ENCODE data around the gene F2R.
"Not testable (repeated sequence)": the region's sequence is repeated elsewhere in the genome, so short reads cannot be mapped to it uniquely, and the experiment has no call there.

Gene F2R

DNA sequence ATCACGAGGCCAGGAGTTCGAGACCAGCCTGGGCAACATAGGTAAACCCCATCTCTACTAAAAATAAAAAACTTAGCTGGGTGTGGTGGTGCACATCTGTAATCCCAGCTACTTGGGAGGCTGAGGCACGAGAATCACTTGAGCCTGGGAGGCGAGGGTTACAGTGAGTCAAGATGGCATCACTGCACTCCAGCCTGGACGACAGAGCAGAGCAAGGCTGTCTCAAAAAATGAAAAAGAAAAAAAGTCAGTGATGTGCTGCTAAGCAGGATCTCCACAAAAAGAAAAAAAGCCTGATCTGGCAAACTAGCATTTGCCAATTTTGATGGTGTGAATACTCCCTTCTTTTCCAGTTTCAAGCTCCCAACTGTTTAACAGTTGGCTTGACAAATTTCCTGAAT is 21.9 kb downstream of the F2R start:
- Histone ChIP-seq H3K27me3 (ENCODE audit: low read depth) (no peaks in the 10 kb centered on the region), H3K9me3 (no peaks in the 10 kb centered on the region), H3K4me1 (no peaks in the 10 kb centered on the region; the same call in 1 of the 2 replicates), H3K36me3 (replicated peaks) (no peaks in the 10 kb centered on the region; the same call in 1 of the 2 replicates), H3K4me3 (no peak overlapping the region)
- in situ Hi-C loops (cut with MboI; ENCODE audit: low sequenced_read_pairs) = no loop called here
- no peak for DNase-seq (ENCODE audit: low spot score in 2 of 2)

GRCh38 chr5:76741506-76741905 is 25.6 kb downstream of the F2R start:
- H3K27me3 ChIP-seq (ENCODE audit: low read depth); H3K36me3 ChIP-seq (replicated peaks); H3K9me3 ChIP-seq; DNase-seq (ENCODE audit: low spot score in 2 of 2); H3K4me1 ChIP-seq; in situ Hi-C loops (cut with MboI; ENCODE audit: low sequenced_read_pairs); H3K4me3 ChIP-seq: not testable (repeated sequence)

DNA sequence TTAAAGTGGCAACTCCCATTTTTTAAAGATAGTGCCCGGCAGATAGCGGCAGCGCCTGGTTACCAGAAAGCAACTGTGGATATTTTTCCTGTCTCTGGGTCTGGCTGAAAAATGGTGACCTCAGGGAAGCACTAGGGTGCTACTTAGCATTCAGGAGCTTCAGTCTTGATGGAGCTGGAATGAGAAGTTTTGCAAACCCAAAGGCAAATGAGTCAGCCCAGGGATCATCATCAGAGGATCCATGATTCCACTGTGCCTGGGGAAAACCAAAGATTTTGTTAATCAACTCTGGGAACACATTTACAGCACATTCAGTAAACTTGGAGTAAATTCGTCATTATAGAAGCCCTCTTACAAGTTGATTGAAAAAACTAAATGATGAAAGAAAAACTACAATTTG is 26.7 kb downstream of the F2R start:
- Histone ChIP-seq H3K4me1 (no peaks in the 10 kb centered on the region), H3K36me3 (replicated peaks) (no peaks in the 10 kb centered on the region), H3K9me3 (no peaks in the 10 kb centered on the region), H3K27me3 (ENCODE audit: low read depth) (no peaks in the 10 kb centered on the region), H3K4me3 (no peak overlapping the region)
- no peak for DNase-seq (ENCODE audit: low spot score in 2 of 2)
- in situ Hi-C loops (cut with MboI; ENCODE audit: low sequenced_read_pairs) = no loop called here

- in situ Hi-C loops (cut with MboI; ENCODE audit: low sequenced_read_pairs) = no loop called here
- Histone ChIP-seq H3K4me1 (no peaks in the 10 kb centered on the region), H3K27me3 (ENCODE audit: low read depth) (no peaks in the 10 kb centered on the region), H3K36me3 (replicated peaks) (no peaks in the 10 kb centered on the region), H3K4me3 (no peak overlapping the region), H3K9me3 (no peaks in the 10 kb centered on the region)
- no peak for DNase-seq (ENCODE audit: low spot score in 2 of 2)
Measured at GRCh38 chr5:76744632-76745031, 28.7 kb downstream of the F2R start.

- Histone ChIP-seq H3K27me3 (ENCODE audit: low read depth) (no peaks in the 10 kb centered on the region), H3K9me3 (no peaks in the 10 kb centered on the region), H3K4me1 (no peaks in the 10 kb centered on the region), H3K36me3 (replicated peaks) (no peaks in the 10 kb centered on the region), H3K4me3 (no peak overlapping the region)
- in situ Hi-C loops (cut with MboI; ENCODE audit: low sequenced_read_pairs) = no loop called here
- DNase-seq (ENCODE audit: low spot score in 2 of 2) = no peak
Measured at GRCh38 chr5:76745670-76746069, 29.7 kb downstream of the F2R start.

DNA sequence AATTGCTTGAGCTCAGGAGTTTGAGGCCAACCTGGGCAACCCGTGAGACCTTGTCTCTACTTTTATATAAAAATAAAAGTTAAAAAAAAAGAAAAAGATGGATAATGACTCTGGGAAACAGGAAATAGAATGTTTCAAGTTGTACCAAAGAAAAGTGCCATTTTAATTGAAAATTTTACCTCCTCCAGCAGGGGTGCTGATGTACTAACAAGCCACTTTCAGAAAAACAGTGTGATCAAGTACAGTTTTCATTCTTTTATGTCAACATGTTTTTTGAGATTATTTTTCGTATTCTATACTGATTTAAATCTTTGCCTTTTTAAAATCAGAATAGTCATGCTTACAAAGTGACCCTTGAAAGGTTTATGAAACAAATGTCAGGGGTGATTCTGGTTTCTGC is 30.8 kb downstream of the F2R start:
- Histone ChIP-seq H3K4me3 (no peak overlapping the region), H3K27me3 (ENCODE audit: low read depth) (no peaks in the 10 kb centered on the region), H3K9me3 (no peaks in the 10 kb centered on the region), H3K4me1 (no peaks in the 10 kb centered on the region), H3K36me3 (replicated peaks) (no peaks in the 10 kb centered on the region)
- DNase-seq (ENCODE audit: low spot score in 2 of 2) = no peak
- in situ Hi-C loops (cut with MboI; ENCODE audit: low sequenced_read_pairs) = no loop called here

- Histone ChIP-seq H3K9me3 (no peaks in the 10 kb centered on the region), H3K4me1 (no peaks in the 10 kb centered on the region), H3K27me3 (ENCODE audit: low read depth) (no peaks in the 10 kb centered on the region), H3K36me3 (replicated peaks) (no peaks in the 10 kb centered on the region), H3K4me3 (no peak overlapping the region)
- in situ Hi-C loops (cut with MboI; ENCODE audit: low sequenced_read_pairs) = no loop called here
- no peak for DNase-seq (ENCODE audit: low spot score in 2 of 2)
Measured at GRCh38 chr5:76747706-76748105, 31.8 kb downstream of the F2R start.

DNA sequence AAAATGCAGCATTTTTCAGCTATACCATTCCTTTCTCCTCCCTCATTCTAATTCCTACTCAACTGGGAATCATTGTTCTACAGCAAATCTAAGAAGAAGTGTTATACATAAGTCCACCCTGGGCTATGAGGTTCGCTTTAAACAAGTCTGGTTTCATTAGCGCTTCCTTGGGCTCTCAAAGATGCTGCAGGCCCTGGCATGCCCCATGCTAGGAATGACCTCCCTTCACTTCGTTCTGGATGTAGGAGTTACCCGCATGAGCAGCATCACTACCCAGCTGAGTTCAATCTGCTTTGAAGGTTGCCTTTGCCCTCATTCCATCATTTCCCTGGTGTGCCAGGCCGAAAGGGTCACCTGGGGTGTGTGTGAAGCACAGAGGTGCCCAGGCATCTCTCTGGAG is 35.4 kb downstream of the F2R start:
- H3K4me1 ChIP-seq = no peaks in the 10 kb centered on the region; the same call in none of the 2 replicates
- no peak overlapping the region for H3K4me3 ChIP-seq
- no peak for DNase-seq (ENCODE audit: low spot score in 2 of 2)
- H3K36me3 ChIP-seq (replicated peaks) = no peaks in the 10 kb centered on the region
- H3K9me3 ChIP-seq = no peaks in the 10 kb centered on the region
- no peaks in the 10 kb centered on the region for H3K27me3 ChIP-seq (ENCODE audit: low read depth)
- in situ Hi-C loops (cut with MboI; ENCODE audit: low sequenced_read_pairs) = no loop called here

- in situ Hi-C loops (cut with MboI; ENCODE audit: low sequenced_read_pairs) = no loop called here
- Histone ChIP-seq H3K36me3 (replicated peaks) (no peaks in the 10 kb centered on the region), H3K4me1 (no peaks in the 10 kb centered on the region; the same call in none of the 2 replicates), H3K9me3 (no peaks in the 10 kb centered on the region), H3K4me3 (no peak overlapping the region), H3K27me3 (ENCODE audit: low read depth) (no peaks in the 10 kb centered on the region)
- DNase-seq (ENCODE audit: low spot score in 2 of 2) = peak; percentile 32 to 36
Measured at GRCh38 chr5:76754668-76755078, 38.7 kb downstream of the F2R start.

- H3K36me3 ChIP-seq (replicated peaks) = no peaks in the 10 kb centered on the region
- H3K4me1 ChIP-seq = no peaks in the 10 kb centered on the region; the same call in none of the 2 replicates
- no peak overlapping the region for H3K4me3 ChIP-seq
- DNase-seq (ENCODE audit: low spot score in 2 of 2) = no peak
- in situ Hi-C loops (cut with MboI; ENCODE audit: low sequenced_read_pairs) = no loop called here
- no peaks in the 10 kb centered on the region for H3K27me3 ChIP-seq (ENCODE audit: low read depth)
- H3K9me3 ChIP-seq = no peaks in the 10 kb centered on the region
Measured at GRCh38 chr5:76755779-76756637, 40.1 kb downstream of the F2R start.

GRCh38 chr5:76757049-76757448 is 41.1 kb downstream of the F2R start:
- in situ Hi-C loops (cut with MboI; ENCODE audit: low sequenced_read_pairs) = no loop called here
- H3K27me3 ChIP-seq (ENCODE audit: low read depth) = no peaks in the 10 kb centered on the region

DNA sequence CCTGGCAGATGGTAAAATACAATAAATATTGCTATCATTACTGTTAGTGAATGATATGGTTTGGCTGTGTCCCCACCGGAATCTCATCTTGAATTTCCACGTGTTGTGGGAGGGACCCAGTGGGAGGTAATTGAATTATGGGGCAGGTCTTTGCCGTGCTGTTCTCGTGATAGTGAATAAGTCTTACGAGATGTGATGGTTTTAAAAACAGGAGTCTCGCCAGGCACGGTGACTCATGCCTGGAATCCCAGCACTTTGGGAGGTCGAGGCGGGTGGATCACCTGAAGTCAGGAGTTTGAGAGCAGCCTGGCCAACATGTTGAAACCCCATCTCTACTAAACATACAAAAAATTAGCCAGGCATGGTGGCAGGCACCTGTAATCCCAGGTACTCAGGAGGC is 45.2 kb downstream of the F2R start:
- not testable (repeated sequence) for H3K4me3 ChIP-seq; H3K9me3 ChIP-seq; H3K4me1 ChIP-seq; H3K27me3 ChIP-seq (ENCODE audit: low read depth); H3K36me3 ChIP-seq (replicated peaks); DNase-seq (ENCODE audit: low spot score in 2 of 2)
- in situ Hi-C loops (cut with MboI; ENCODE audit: low sequenced_read_pairs) = loop anchor here (10.0 kb wide), 1 partner anchor 156 kb away; no protein-coding TSS in a partner anchor

More at GRCh38 chr5:76757049-76757448, 41.1 kb downstream of the F2R start:
- Histone ChIP-seq H3K4me1 (no peaks in the 10 kb centered on the region; the same call in none of the 2 replicates), H3K4me3 (no peak overlapping the region), H3K9me3 (no peaks in the 10 kb centered on the region), H3K36me3 (replicated peaks) (no peaks in the 10 kb centered on the region)
- DNase-seq (ENCODE audit: low spot score in 2 of 2) = no peak

GRCh38 chr5:76762484-76762883 is 46.6 kb downstream of the F2R start:
- DNase-seq (ENCODE audit: low spot score in 2 of 2) = no peak
- in situ Hi-C loops (cut with MboI; ENCODE audit: low sequenced_read_pairs) = loop anchor here (10.0 kb wide), 1 partner anchor 158 kb away; no protein-coding TSS in a partner anchor
- Histone ChIP-seq H3K4me1 (no peaks in the 10 kb centered on the region), H3K4me3 (no peak overlapping the region), H3K27me3 (ENCODE audit: low read depth) (no peaks in the 10 kb centered on the region), H3K36me3 (replicated peaks) (no peaks in the 10 kb centered on the region), H3K9me3 (no peaks in the 10 kb centered on the region)

DNA sequence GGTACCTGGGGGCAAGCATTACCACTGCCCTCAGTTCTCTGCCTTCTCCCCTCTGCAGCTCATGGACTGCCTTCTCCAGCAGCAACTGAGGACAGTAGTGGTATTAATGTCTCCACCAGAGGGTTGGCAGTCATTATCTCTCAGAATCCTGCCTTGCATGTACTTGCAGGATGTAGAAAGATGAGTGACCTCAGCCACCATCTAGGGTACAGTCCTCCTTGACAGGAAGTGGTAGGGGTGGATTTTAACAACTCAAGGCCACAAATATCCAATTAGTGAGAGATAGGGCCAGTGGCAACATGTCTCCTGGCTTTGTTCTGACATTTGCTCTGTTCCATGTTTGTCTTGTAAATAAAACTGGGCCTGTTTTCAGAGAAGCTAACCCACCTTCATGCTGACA is 47.2 kb downstream of the F2R start:
- in situ Hi-C loops (cut with MboI; ENCODE audit: low sequenced_read_pairs) = loop anchor here (10.0 kb wide), 1 partner anchor 158 kb away; no protein-coding TSS in a partner anchor
- H3K9me3 ChIP-seq = no peaks in the 10 kb centered on the region
- H3K27me3 ChIP-seq (ENCODE audit: low read depth) = no peaks in the 10 kb centered on the region
- H3K4me1 ChIP-seq = no peaks in the 10 kb centered on the region
- no peak overlapping the region for H3K4me3 ChIP-seq
- no peaks in the 10 kb centered on the region for H3K36me3 ChIP-seq (replicated peaks)
- DNase-seq (ENCODE audit: low spot score in 2 of 2) = no peak

Measured in HAP-1 (cell line).